Neural cell (in vitro differentiated cells): ENCODE results near the gene SAYSD1.

Source experiments
- EP300 ChIP-seq: fragments of 450-650 bp; conservative IDR thresholded peaks from 2 replicates; pipeline ENCODE4 v1.6.1; 2014; ENCODE audit warnings: antibody characterized with exemption, mild to moderate bottlenecking, moderate library complexity; ENCODE audit not compliant: poor library complexity, severe bottlenecking
- EZH2 ChIP-seq: fragments of 200-600, 300-800 bp; shearing (Covaris generic), sonication (generic); IDR thresholded peaks from 2 replicates; pipeline ENCODE4 v1.6.1; 2014; ENCODE audit warnings: antibody characterized with exemption, low read length, borderline replicate concordance, mild to moderate bottlenecking; ENCODE audit not compliant: insufficient read depth, poor library complexity, severe bottlenecking
- POLR2AphosphoS5 ChIP-seq: IDR thresholded peaks from 2 replicates; pipeline ENCODE4 v1.6.1; 2012
- RAD21 ChIP-seq: fragments of 450-650 bp; conservative IDR thresholded peaks from 2 replicates; pipeline ENCODE4 v1.6.1; 2014; ENCODE audit warnings: antibody characterized with exemption, mild to moderate bottlenecking, moderate library complexity
- TAF1 ChIP-seq: IDR thresholded peaks from 2 replicates; pipeline ENCODE4 v1.6.1; 2012; ENCODE audit warnings: low read depth
- TF ChIP-seq, protein P1 (sequence below): fragments of 450-650 bp; IDR thresholded peaks from 2 replicates; pipeline ENCODE4 v1.5.1; 2014; ENCODE audit warnings: antibody characterized with exemption, mild to moderate bottlenecking, moderate library complexity; ENCODE audit not compliant: poor library complexity, severe bottlenecking
- TF ChIP-seq, protein P2 (sequence below): IDR thresholded peaks from 2 replicates; pipeline ENCODE4 v1.6.1; 2012; ENCODE audit warnings: borderline replicate concordance

DNA sequence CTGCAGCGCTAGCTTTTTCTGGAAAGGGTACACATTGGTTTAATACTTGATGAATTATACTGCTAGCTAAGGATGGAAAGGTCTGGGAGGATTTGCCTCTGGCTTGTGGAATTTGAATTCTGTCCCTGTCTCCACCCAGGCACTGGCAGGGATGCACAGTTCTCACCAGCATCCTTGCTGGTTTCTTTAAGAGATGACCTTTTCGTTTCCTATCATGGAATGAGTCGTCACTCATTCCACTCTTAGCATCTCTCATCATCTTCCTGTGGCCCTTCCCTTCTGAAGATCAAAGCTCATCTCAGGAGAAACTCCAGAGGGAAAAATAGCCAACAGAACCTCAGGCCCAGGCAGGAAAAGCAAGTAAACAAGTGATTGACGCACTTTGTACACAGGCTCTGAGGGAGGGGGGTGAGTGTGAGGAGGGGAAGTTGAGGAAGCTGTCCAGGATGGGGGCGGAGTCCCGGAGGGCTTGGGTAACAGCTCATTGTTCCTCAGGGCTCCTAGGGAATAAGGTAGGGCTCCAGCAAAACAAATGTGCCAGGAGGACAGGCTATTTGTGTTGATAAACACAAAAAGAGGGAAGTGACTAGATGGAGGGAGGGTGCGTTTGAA lies 25.7 kb upstream of the SAYSD1 start:
- TF ChIP-seq TAF1: no peak
- TF ChIP-seq, protein P1, sequence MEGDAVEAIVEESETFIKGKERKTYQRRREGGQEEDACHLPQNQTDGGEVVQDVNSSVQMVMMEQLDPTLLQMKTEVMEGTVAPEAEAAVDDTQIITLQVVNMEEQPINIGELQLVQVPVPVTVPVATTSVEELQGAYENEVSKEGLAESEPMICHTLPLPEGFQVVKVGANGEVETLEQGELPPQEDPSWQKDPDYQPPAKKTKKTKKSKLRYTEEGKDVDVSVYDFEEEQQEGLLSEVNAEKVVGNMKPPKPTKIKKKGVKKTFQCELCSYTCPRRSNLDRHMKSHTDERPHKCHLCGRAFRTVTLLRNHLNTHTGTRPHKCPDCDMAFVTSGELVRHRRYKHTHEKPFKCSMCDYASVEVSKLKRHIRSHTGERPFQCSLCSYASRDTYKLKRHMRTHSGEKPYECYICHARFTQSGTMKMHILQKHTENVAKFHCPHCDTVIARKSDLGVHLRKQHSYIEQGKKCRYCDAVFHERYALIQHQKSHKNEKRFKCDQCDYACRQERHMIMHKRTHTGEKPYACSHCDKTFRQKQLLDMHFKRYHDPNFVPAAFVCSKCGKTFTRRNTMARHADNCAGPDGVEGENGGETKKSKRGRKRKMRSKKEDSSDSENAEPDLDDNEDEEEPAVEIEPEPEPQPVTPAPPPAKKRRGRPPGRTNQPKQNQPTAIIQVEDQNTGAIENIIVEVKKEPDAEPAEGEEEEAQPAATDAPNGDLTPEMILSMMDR: no peak
- TF ChIP-seq POLR2AphosphoS5: no peak
- no peak for TF ChIP-seq EZH2
- no peak for TF ChIP-seq EP300
- TF ChIP-seq RAD21: no peak
- TF ChIP-seq, protein P2, sequence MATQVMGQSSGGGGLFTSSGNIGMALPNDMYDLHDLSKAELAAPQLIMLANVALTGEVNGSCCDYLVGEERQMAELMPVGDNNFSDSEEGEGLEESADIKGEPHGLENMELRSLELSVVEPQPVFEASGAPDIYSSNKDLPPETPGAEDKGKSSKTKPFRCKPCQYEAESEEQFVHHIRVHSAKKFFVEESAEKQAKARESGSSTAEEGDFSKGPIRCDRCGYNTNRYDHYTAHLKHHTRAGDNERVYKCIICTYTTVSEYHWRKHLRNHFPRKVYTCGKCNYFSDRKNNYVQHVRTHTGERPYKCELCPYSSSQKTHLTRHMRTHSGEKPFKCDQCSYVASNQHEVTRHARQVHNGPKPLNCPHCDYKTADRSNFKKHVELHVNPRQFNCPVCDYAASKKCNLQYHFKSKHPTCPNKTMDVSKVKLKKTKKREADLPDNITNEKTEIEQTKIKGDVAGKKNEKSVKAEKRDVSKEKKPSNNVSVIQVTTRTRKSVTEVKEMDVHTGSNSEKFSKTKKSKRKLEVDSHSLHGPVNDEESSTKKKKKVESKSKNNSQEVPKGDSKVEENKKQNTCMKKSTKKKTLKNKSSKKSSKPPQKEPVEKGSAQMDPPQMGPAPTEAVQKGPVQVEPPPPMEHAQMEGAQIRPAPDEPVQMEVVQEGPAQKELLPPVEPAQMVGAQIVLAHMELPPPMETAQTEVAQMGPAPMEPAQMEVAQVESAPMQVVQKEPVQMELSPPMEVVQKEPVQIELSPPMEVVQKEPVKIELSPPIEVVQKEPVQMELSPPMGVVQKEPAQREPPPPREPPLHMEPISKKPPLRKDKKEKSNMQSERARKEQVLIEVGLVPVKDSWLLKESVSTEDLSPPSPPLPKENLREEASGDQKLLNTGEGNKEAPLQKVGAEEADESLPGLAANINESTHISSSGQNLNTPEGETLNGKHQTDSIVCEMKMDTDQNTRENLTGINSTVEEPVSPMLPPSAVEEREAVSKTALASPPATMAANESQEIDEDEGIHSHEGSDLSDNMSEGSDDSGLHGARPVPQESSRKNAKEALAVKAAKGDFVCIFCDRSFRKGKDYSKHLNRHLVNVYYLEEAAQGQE: no peak
